GM10847 (cell line): ENCODE results near the gene MTCH1.

Experiments used
- POLR2A ChIP-seq: IDR thresholded peaks from 2 replicates; pipeline ENCODE4 v1.6.1; 2011; ENCODE audit not compliant: insufficient read length; ENCODE audit errors: extremely low read depth

The MTCH1 gene

GRCh38 chr6:36985808-36986703, at the start of gene MTCH1:
Gene MTCH1, minus strand, starts transcription at chr6:36986196. Its CDS starts 23 bp downstream, at chr6:36986173.
- TF ChIP-seq POLR2A, result peak; percentile 96

GRCh38 chr6:37033819-37034795, 48.1 kb upstream of the MTCH1 start:
- TF ChIP-seq POLR2A, result no peak

- TF ChIP-seq POLR2A, result no peak
These were observed 47.3 kb upstream of the MTCH1 start for GRCh38 chr6:37033255-37033654.

- TF ChIP-seq POLR2A, result no peak
These were observed 46.2 kb upstream of the MTCH1 start for GRCh38 chr6:37032239-37032638.

GRCh38 chr6:37030599-37030998, 44.6 kb upstream of the MTCH1 start:
- TF ChIP-seq POLR2A, result no peak

- no peak for TF ChIP-seq POLR2A
These were observed 43.4 kb upstream of the MTCH1 start for GRCh38 chr6:37029249-37029971.

- TF ChIP-seq POLR2A, result no peak
These were observed 41.9 kb upstream of the MTCH1 start for GRCh38 chr6:37027811-37028469.

- no peak for TF ChIP-seq POLR2A
These were observed 41.2 kb upstream of the MTCH1 start for GRCh38 chr6:37027036-37027720.

GRCh38 chr6:37025621-37026466, 39.8 kb upstream of the MTCH1 start:
- TF ChIP-seq POLR2A, result no peak

- TF ChIP-seq POLR2A, result no peak
These were observed 38.8 kb upstream of the MTCH1 start for GRCh38 chr6:37024656-37025337.

- TF ChIP-seq POLR2A, result no peak
These were observed 36.3 kb upstream of the MTCH1 start for GRCh38 chr6:37022135-37022863.
